ENCODE measurements around the gene SUZ12. TPM values are rescaled to one million over a fixed set of nuclear protein-coding genes. Genes with fewer than 3 reads are reported as not detected.
"Not testable (repeated sequence)": the region's sequence is repeated elsewhere in the genome, so short reads cannot be mapped to it uniquely, and the experiment has no call there.

The SUZ12 gene
- polyA plus RNA-seq, 10 donors: 17.1 to 26.5 (median 23.6) TPM

DNA sequence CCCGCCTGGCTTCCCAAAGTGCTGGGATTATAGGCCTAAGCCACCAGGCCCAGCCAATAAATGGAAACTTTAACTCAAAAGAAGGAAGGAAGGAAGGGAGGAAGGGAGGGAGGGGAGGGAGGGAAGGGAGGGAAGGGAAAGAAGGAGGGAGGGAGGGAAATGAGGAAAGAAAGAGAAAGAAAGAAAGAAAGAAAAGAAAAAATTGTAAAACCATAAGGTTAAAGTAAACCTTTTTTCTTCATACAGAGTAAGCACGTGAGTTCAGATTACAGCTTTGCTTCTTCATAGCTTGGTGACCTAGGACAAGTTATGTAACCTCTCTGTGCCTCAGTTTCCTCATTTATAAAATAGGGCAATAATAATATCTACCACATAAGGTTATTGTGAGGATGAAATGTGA, 96.4 kb downstream of the SUZ12 start:
- no peak for DNase-seq

- DNase-seq: not testable (repeated sequence)
Observed at GRCh38 chr17:32033812-32034211, 97.0 kb downstream of the SUZ12 start.

DNA sequence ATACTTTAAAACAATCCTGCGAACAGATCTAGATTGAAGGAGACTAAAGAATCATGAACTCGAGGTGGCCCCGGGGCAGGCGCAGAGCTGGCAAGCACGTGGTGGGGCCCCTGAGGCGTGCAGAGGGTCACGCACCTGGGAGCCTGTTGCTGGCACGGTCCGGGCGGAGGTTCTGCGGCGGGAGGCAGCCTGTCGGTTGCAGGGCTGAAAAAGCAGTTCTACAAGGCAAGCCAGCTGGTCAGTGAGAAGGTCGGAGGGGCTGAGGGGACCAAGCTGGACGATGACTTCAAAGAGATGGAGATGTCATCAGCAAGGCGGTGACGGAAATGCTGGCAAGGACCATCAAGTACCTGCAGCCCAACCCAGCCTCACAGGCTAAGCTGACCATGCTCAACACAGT, 103.4 kb downstream of the SUZ12 start:
- DNase-seq: not testable (repeated sequence)

- not testable (repeated sequence) for DNase-seq
Observed at GRCh38 chr17:32041306-32041875, 104.6 kb downstream of the SUZ12 start.

DNA sequence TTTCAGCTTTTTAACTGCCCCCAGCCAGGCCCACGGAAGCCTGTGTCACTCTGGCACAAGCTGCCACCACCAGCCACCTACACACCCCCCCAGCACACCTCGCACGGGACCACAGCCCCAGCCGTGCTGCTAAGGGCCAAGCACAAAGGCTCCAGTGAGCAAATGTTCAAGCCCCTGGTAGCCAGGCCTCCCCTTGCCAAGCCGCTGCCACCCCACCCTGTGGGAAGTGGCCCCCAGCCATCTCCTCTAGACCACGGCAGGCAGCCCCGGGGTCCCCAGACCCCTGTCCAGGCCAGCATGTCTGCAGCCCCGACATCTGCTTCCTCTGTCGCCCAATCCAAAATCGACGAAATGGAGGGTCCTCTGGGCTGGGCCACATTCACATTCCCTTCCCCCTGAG, 105.5 kb downstream of the SUZ12 start:
- DNase-seq: not testable (repeated sequence)

- DNase-seq: not testable (repeated sequence)
Observed at GRCh38 chr17:32045611-32046010, 108.8 kb downstream of the SUZ12 start.

DNA sequence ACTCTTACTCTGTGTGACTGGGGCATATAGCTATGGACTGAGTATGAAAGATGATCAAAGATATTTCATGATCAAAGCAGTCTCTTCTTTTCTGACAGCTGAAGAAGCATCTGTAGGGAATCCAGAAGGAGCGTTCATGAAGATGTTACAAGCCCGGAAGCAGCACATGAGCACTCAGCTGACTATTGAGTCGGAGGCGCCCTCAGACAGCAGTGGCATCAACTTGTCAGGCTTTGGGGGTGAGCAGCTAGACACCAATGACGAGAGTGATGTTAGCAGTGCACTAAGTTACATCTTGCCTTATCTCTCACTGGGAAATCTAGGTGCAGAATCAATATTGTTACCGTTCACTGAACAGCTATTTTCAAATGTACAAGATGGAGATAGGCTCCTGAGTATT, 110.9 kb downstream of the SUZ12 start:
- not testable (repeated sequence) for DNase-seq

Other genes starting within 250 kb of the SUZ12 start
- 10 to 100 TPM; 28.5 to 35.5 (median 33.5) TPM for gene COPRS, start 77.8 kb upstream of the SUZ12 start, polyA plus RNA-seq (ENCODE audit: insufficient read length in 10 of 10)
- gene UTP6, start 35.3 kb upstream of the SUZ12 start, polyA plus RNA-seq (ENCODE audit: insufficient read length in 10 of 10): 10 to 100 TPM; 35.8 to 64.6 (median 51.1) TPM
- 10 to 100 TPM in 7 of 10 donors, 1 to 10 TPM in 3; 8.1 to 17.7 (median 10.9) TPM for gene LRRC37B, start 70.4 kb downstream of the SUZ12 start, polyA plus RNA-seq (ENCODE audit: insufficient read length in 10 of 10)
- 10 to 100 TPM; 27.0 to 44.0 (median 35.7) TPM for gene RHOT1, start 205.5 kb downstream of the SUZ12 start, polyA plus RNA-seq (ENCODE audit: insufficient read length in 10 of 10)